Measurements from ENCODE around the gene SPDYE16.
"Not testable (repeated sequence)": the region's sequence is repeated elsewhere in the genome, so short reads cannot be mapped to it uniquely, and the experiment has no call there.

GRCh38 chr7:76567311-76567710 is 24.2 kb upstream of the SPDYE16 start:
- not testable (repeated sequence) for TF ChIP-seq CTCF, POLR2A (IDR thresholded peaks at IDR 0.05)
